ENCODE results near the gene ADPRHL1.

- TF ChIP-seq, protein P1, sequence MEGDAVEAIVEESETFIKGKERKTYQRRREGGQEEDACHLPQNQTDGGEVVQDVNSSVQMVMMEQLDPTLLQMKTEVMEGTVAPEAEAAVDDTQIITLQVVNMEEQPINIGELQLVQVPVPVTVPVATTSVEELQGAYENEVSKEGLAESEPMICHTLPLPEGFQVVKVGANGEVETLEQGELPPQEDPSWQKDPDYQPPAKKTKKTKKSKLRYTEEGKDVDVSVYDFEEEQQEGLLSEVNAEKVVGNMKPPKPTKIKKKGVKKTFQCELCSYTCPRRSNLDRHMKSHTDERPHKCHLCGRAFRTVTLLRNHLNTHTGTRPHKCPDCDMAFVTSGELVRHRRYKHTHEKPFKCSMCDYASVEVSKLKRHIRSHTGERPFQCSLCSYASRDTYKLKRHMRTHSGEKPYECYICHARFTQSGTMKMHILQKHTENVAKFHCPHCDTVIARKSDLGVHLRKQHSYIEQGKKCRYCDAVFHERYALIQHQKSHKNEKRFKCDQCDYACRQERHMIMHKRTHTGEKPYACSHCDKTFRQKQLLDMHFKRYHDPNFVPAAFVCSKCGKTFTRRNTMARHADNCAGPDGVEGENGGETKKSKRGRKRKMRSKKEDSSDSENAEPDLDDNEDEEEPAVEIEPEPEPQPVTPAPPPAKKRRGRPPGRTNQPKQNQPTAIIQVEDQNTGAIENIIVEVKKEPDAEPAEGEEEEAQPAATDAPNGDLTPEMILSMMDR (IDR thresholded peaks at IDR 0.05 in 8 of 11, conservative IDR thresholded peaks at IDR 0.05 in 3 of 11) = no peak
- TF ChIP-seq POLR2A (IDR thresholded peaks at IDR 0.05) = no peak
These were observed 88.9 kb downstream of the ADPRHL1 start for GRCh38 chr13:113364311-113364889.

All from spleen (tissue), 7 donors.